Fibroblast of villous mesenchyme (primary cell): ENCODE measurements around the gene MOGAT1. TPM values are rescaled to one million over a fixed set of nuclear protein-coding genes. Genes with fewer than 3 reads are reported as not detected.

Source experiments
- DNase-seq: peaks from one replicate; pipeline ENCODE4 v3.0.0-alpha.2; 2010; ENCODE audit warnings: low read depth
- H3K4me3 ChIP-seq: 2 replicates; pipeline ENCODE4 v1.5.1; 2011; ENCODE audit warnings: low read depth, mild to moderate bottlenecking, low read length
- total RNA-seq: library from RNA; depleted of rRNA; stranded (reverse); fragments of >200 nt; gene quantifications from 2 replicates; pipeline ENCODE4 v1.2.3, GENCODE V29; 2012
- TF ChIP-seq, protein P1 (sequence below): IDR thresholded peaks from 2 replicates; pipeline ENCODE4 v1.5.1; 2012; ENCODE audit warnings: low read depth, mild to moderate bottlenecking, low read length; ENCODE audit not compliant: insufficient read depth

Gene MOGAT1
- total RNA-seq, 1 donor = not detected

DNA sequence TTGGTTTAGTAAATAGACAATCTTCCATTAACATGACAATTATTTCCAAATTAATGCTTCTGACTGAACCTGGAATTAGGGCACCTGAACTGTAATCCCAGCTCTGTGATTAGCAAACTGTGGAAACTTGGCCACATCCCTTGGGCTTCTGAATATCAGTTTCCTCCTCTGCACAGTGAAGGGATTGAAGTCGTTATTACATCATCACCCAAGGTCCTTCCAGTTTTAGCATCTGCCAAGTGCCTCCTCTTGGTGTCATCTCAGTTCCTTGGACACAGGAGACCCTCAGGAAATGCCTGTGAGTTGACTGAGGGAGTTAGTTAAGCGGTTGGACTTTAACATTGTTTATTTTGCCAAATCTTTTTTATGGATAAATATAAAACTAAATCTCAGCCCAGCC is 64.8 kb downstream of the MOGAT1 start:
- TF ChIP-seq, protein P1, sequence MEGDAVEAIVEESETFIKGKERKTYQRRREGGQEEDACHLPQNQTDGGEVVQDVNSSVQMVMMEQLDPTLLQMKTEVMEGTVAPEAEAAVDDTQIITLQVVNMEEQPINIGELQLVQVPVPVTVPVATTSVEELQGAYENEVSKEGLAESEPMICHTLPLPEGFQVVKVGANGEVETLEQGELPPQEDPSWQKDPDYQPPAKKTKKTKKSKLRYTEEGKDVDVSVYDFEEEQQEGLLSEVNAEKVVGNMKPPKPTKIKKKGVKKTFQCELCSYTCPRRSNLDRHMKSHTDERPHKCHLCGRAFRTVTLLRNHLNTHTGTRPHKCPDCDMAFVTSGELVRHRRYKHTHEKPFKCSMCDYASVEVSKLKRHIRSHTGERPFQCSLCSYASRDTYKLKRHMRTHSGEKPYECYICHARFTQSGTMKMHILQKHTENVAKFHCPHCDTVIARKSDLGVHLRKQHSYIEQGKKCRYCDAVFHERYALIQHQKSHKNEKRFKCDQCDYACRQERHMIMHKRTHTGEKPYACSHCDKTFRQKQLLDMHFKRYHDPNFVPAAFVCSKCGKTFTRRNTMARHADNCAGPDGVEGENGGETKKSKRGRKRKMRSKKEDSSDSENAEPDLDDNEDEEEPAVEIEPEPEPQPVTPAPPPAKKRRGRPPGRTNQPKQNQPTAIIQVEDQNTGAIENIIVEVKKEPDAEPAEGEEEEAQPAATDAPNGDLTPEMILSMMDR = no peak
- H3K4me3 ChIP-seq = no peak overlapping the region
- no peak for DNase-seq

GRCh38 chr2:222736924-222737323 is 65.5 kb downstream of the MOGAT1 start:
- TF ChIP-seq, protein P1 = no peak
- DNase-seq = no peak
- H3K4me3 ChIP-seq = no peak overlapping the region

- H3K4me3 ChIP-seq = no peak overlapping the region
- DNase-seq = no peak
- TF ChIP-seq, protein P1 = no peak
Measured at GRCh38 chr2:222738312-222738711, 66.9 kb downstream of the MOGAT1 start.

- DNase-seq = no peak
- TF ChIP-seq, protein P1 = no peak
- H3K4me3 ChIP-seq = no peak overlapping the region
Measured at GRCh38 chr2:222738809-222739208, 67.4 kb downstream of the MOGAT1 start.

DNA sequence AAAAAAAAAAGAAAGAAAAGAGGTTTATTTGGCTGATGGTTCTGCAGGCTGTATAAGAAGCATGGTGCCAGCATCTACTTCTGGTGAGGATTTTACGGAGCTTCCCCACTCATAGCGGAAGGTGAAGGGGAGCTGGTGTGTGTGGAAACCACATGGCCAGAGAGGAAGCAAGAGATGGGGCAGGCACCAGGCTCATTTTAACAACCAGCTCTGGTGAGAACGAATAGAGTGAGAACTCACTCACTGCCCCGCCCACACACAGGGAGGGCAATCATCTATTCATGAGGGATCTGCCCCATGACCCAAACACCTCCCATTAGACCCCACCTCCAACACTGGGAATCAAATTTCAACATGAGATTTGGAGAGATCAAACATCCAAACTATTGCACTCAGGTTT is 68.5 kb downstream of the MOGAT1 start:
- no peak overlapping the region for H3K4me3 ChIP-seq
- TF ChIP-seq, protein P1 = no peak

GRCh38 chr2:222743251-222743812 is 71.9 kb downstream of the MOGAT1 start:
- peak; percentile 90 for DNase-seq
- TF ChIP-seq, protein P1 = no peak

More for the DNA sequence above, 68.5 kb downstream of the MOGAT1 start:
- no peak for DNase-seq

More at GRCh38 chr2:222743251-222743812, 71.9 kb downstream of the MOGAT1 start:
- H3K4me3 ChIP-seq = no peak overlapping the region
